T-cell (primary cell): ENCODE results near the gene TBC1D22A. TPM values are rescaled to one million over a fixed set of nuclear protein-coding genes. Genes with fewer than 3 reads are reported as not detected.

Experiments used
- ATAC-seq, 4 experiments: fragments of 200-7000 bp in 3 of 4; fragments of 150-1000 bp in 1 of 4; cut with Tn5 transposase; replicated peaks in 1 of 4; 1 replicate in 3 of 4; 2 replicates in 1 of 4; pipeline ENCODE4 v1.10.0; 2021; ENCODE audit warnings: moderate library complexity in 3 of 4, mild to moderate bottlenecking in 2 of 4, moderate number of reproducible peaks in 1 of 4
- CTCF ChIA-PET, 2 donors: fragments of 300-600 bp; sonication (Branson Sonifier 250); formaldehyde crosslinking; loops; one replicate each; lab custom pipeline; 2022; ENCODE audit warnings: antibody characterized with exemption in 2 of 2; lab: Charles Lee
- POLR2A ChIA-PET, 2 donors: fragments of 300-600 bp; sonication (Branson Sonifier 250); formaldehyde crosslinking; loops; one replicate each; lab custom pipeline; 2022; ENCODE audit warnings: antibody characterized with exemption in 2 of 2; lab: Charles Lee
- DNase-seq, 35 experiments: peaks; one replicate each; pipeline versions ENCODE4 v3.0.0 to v3.0.0-alpha.2; 2013 to 2023
- H3K27ac ChIP-seq: one replicate; pipeline ENCODE4 v1.5.1; 2013; ENCODE audit warnings: low read length
- H3K27me3 ChIP-seq, 2 experiments: replicated peaks in 1 of 2; 1 replicate in 1 of 2; 2 replicates in 1 of 2; pipeline versions ENCODE4 v1.6.1 to v1.7.0; 2013; ENCODE audit warnings: low read length in 1 of 2, mixed read lengths in 1 of 2; ENCODE audit not compliant: control insufficient read depth in 2 of 2, insufficient read depth in 2 of 2; ENCODE audit errors: extremely low read depth in 1 of 2
- H3K36me3 ChIP-seq, 2 donors: 1 replicate in 1 of 2; 2 replicates in 1 of 2; pipeline versions ENCODE4 v1.6.1 to v1.7.0; 2013; ENCODE audit warnings: low read length in 1 of 2; ENCODE audit not compliant: control insufficient read depth in 2 of 2, insufficient read depth in 1 of 2; ENCODE audit errors: extremely low read depth in 1 of 2
- H3K4me1 ChIP-seq, 2 experiments: 1 replicate in 1 of 2; 2 replicates in 1 of 2; pipeline versions ENCODE4 v1.6.1 to v1.7.0; 2013; ENCODE audit warnings: low read length in 2 of 2, mixed read lengths in 1 of 2; ENCODE audit not compliant: insufficient read depth in 2 of 2, control insufficient read depth in 1 of 2; ENCODE audit errors: extremely low read depth in 1 of 2
- H3K4me3 ChIP-seq, 2 donors: 1 replicate in 1 of 2; 2 replicates in 1 of 2; pipeline versions ENCODE4 v1.5.1 to v1.7.0; 2013; ENCODE audit warnings: mild to moderate bottlenecking in 2 of 2, low read length in 1 of 2, moderate library complexity in 1 of 2; ENCODE audit not compliant: control insufficient read depth in 1 of 2; ENCODE audit errors: extremely low read depth in 1 of 2
- H3K9me3 ChIP-seq: 2 replicates; pipeline ENCODE4 v1.7.0; 2013
- H3K27ac Mint-ChIP-seq, 2 donors: one replicate each; pipeline ENCODE4 v1.8.0; 2020 to 2021; ENCODE audit warnings: mild to moderate bottlenecking in 2 of 2, mixed read lengths in 2 of 2
- H3K27me3 Mint-ChIP-seq, 2 donors: one replicate each; pipeline ENCODE4 v1.8.0; 2021 to 2022; ENCODE audit warnings: mixed read lengths in 2 of 2
- H3K36me3 Mint-ChIP-seq: one replicate; pipeline ENCODE4 v1.8.0; 2021; ENCODE audit warnings: mixed read lengths
- H3K4me1 Mint-ChIP-seq, 3 donors: one replicate each; pipeline ENCODE4 v1.8.0; 2020 to 2022; ENCODE audit warnings: mixed read lengths in 3 of 3, mild to moderate bottlenecking in 1 of 3
- H3K4me3 Mint-ChIP-seq, 3 donors: one replicate each; pipeline ENCODE4 v1.8.0; 2020 to 2022; ENCODE audit warnings: mild to moderate bottlenecking in 3 of 3, mixed read lengths in 3 of 3, moderate library complexity in 3 of 3
- H3K9me3 Mint-ChIP-seq, 3 donors: one replicate each; pipeline ENCODE4 v1.8.0; 2020 to 2022; ENCODE audit warnings: mixed read lengths in 3 of 3
- WGBS: methylation state at CpG from one replicate; pipeline ENCODE4 v1.1.5; 2013; ENCODE audit warnings: missing lambda C conversion rate; ENCODE audit not compliant: insufficient coverage; 5-methylcytosine and 5-hydroxymethylcytosine counted together
- total RNA-seq, 35 experiments: library from RNA in 6 of 35; stranded (reverse) in 6 of 35; fragments of 120-200 nt in 1 of 35; gene quantifications; one replicate each; pipeline versions ENCODE4 v1.2.1 to v1.2.4 and lab custom pipeline; 2013 to 2026

Gene TBC1D22A
- total RNA-seq, 5 donors from 2014 or later (not counting 1 experiment from before 2014, with no cell fraction given): 38.3 to 67.8 (median 57.7) TPM

DNA sequence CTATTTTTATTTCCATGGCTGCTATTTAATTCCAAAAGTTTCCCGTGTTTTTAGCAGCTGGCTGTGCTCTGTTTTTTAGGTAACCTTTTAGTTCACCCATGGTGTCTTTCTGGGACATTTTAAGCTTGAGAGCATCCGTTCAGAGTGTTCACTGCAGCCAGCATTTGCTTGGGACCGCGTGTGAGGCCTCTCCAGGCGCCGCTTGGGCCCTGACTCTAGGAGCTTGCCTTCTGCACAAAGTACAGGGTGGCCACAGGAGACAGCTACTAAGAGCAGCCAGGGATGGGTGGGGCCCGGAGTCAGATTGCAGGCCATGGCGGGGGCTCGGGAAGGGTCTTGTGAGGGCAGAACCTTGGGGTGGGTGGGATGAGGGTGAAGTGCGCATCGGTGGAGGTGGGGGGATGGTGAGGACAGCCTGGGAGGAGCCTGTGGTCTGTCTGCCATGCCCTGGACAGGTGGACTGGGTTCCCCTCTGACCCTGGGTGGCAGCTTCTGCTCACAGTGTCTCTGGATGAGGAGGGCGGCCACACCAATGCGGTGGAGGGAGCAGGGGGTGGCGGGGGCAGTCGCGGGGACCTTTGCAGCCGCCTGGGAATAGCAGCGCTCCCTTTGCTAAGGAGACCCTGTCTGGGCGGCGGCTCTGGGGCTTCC is 288.1 kb downstream of the TBC1D22A start:
- no peaks in the 10 kb centered on the region for H3K27me3 Mint-ChIP-seq
- H3K4me3 ChIP-seq: no peak overlapping the region
- DNase-seq (no peak), ATAC-seq (no peak)
- 97% methylated on average over 15 of the region's 20 CpGs for WGBS
- CTCF ChIA-PET: no interaction called here
- H3K9me3 Mint-ChIP-seq: no peaks in the 10 kb centered on the region
- H3K4me1 Mint-ChIP-seq: peaks cover 15 to 26% (median 19%) of the 10 kb centered on the region in 3 donors
- H3K27me3 ChIP-seq: no peaks in the 10 kb centered on the region
- no peak overlapping the region for H3K27ac ChIP-seq
- H3K9me3 ChIP-seq: no peaks in the 10 kb centered on the region
- peaks cover 0 to 36% of the 10 kb centered on the region in 2 experiments for H3K4me1 ChIP-seq
- H3K27ac Mint-ChIP-seq: no peak overlapping the region
- H3K36me3 Mint-ChIP-seq: peaks cover 17% of the 10 kb centered on the region
- no peak overlapping the region for H3K4me3 Mint-ChIP-seq
- POLR2A ChIA-PET: no interaction called here
- H3K36me3 ChIP-seq: peaks cover 4 to 11% of the 10 kb centered on the region in 2 donors

- peak overlapping the region in 1 of 2 donors; percentile 28 for H3K27ac Mint-ChIP-seq
- Histone ChIP-seq H3K27me3 (no peaks in the 10 kb centered on the region), H3K36me3 (peaks cover 4 to 11% of the 10 kb centered on the region in 2 donors), H3K4me1 (peaks cover 0 to 26% of the 10 kb centered on the region in 2 experiments), H3K9me3 (no peaks in the 10 kb centered on the region), H3K27ac (no peak overlapping the region), H3K4me3 (no peak overlapping the region)
- POLR2A ChIA-PET: no interaction called here
- CTCF ChIA-PET: no interaction called here
- DNase-seq: no peak
- WGBS: 96% methylated on average over 16 of the region's 20 CpGs
- no peaks in the 10 kb centered on the region for H3K9me3 Mint-ChIP-seq
- peaks cover 19 to 22% (median 22%) of the 10 kb centered on the region in 3 donors for H3K4me1 Mint-ChIP-seq
- ATAC-seq: no peak
- H3K4me3 Mint-ChIP-seq: no peak overlapping the region
- peaks cover 26% of the 10 kb centered on the region for H3K36me3 Mint-ChIP-seq
- H3K27me3 Mint-ChIP-seq: no peaks in the 10 kb centered on the region
Observed at GRCh38 chr22:47051441-47052071, 289.1 kb downstream of the TBC1D22A start.

GRCh38 chr22:47052236-47053012 is 290.0 kb downstream of the TBC1D22A start:
- DNase-seq: no peak
- Mint-ChIP-seq H3K27me3 (no peaks in the 10 kb centered on the region), H3K36me3 (peaks cover 32% of the 10 kb centered on the region), H3K27ac (no peak overlapping the region), H3K4me3 (no peak overlapping the region), H3K4me1 (peaks cover 16 to 17% (median 17%) of the 10 kb centered on the region in 3 donors), H3K9me3 (no peaks in the 10 kb centered on the region)
- no peak overlapping the region for H3K27ac ChIP-seq
- POLR2A ChIA-PET: no interaction called here
- H3K9me3 ChIP-seq: no peaks in the 10 kb centered on the region
- H3K4me1 ChIP-seq: peaks cover 0 to 17% of the 10 kb centered on the region in 2 experiments
- H3K27me3 ChIP-seq: no peaks in the 10 kb centered on the region
- H3K4me3 ChIP-seq: no peak overlapping the region
- CTCF ChIA-PET: no interaction called here
- no peak for ATAC-seq
- 97% methylated on average over 15 of the region's 19 CpGs for WGBS
- peaks cover 4 to 11% of the 10 kb centered on the region in 2 donors for H3K36me3 ChIP-seq

GRCh38 chr22:47053013-47053725 is 290.7 kb downstream of the TBC1D22A start:
- Histone ChIP-seq H3K9me3 (no peaks in the 10 kb centered on the region), H3K4me3 (no peak overlapping the region), H3K27me3 (no peaks in the 10 kb centered on the region), H3K36me3 (peaks cover 4 to 11% of the 10 kb centered on the region in 2 donors), H3K27ac (no peak overlapping the region), H3K4me1 (peaks cover 0 to 10% of the 10 kb centered on the region in 2 experiments)
- Mint-ChIP-seq H3K4me3 (no peak overlapping the region), H3K4me1 (peaks cover 13 to 16% (median 14%) of the 10 kb centered on the region in 3 donors), H3K36me3 (peaks cover 34% of the 10 kb centered on the region), H3K27me3 (no peaks in the 10 kb centered on the region), H3K9me3 (no peaks in the 10 kb centered on the region), H3K27ac (no peak overlapping the region)
- 80% methylated on average over 6 of the region's 14 CpGs for WGBS
- ATAC-seq (no peak), DNase-seq (no peak)
- ChIA-PET CTCF (no interaction called here), POLR2A (no interaction called here)

DNA sequence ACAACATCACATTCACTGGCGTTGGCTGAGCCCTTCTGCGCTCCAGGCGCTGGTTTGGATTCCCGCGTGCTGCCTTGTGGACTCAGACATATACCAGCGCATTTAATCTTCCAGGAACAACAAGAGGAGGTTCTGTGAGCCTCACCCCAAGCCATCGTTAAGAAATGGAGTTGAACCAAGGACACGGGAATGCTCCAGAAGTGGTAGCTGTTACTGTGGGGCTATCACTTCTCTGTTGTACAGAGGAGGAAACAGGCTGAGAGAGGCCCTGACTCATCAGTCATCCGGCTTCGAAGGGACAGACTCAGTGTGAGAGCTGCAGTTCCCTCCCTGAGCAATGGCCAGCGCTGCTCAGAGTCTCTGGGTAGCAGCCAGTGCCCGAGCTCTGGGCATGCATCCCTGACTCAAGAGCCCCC is 291.3 kb downstream of the TBC1D22A start:
- H3K36me3 Mint-ChIP-seq: peaks cover 40% of the 10 kb centered on the region
- CTCF ChIA-PET: no interaction called here

More for the DNA sequence above, 291.3 kb downstream of the TBC1D22A start:
- POLR2A ChIA-PET: no interaction called here
- Mint-ChIP-seq H3K27ac (no peak overlapping the region), H3K9me3 (no peaks in the 10 kb centered on the region), H3K4me1 (peaks cover 13 to 20% (median 17%) of the 10 kb centered on the region in 3 donors), H3K27me3 (no peaks in the 10 kb centered on the region), H3K4me3 (no peak overlapping the region)
- no peak for DNase-seq
- no peak overlapping the region for H3K27ac ChIP-seq
- peaks cover 4 to 12% of the 10 kb centered on the region in 2 donors for H3K36me3 ChIP-seq
- H3K4me3 ChIP-seq: no peak overlapping the region
- no peak for ATAC-seq
- H3K27me3 ChIP-seq: no peaks in the 10 kb centered on the region
- peaks cover 0 to 6% of the 10 kb centered on the region in 2 experiments for H3K4me1 ChIP-seq
- H3K9me3 ChIP-seq: no peaks in the 10 kb centered on the region
- WGBS: 96% methylated on average over 10 of the region's 12 CpGs
